Cardiac fibroblast (primary cell): ENCODE measurements around the gene TMEM233.
"Not testable (repeated sequence)": the region's sequence is repeated elsewhere in the genome, so short reads cannot be mapped to it uniquely, and the experiment has no call there.

Experiments
- DNase-seq, 2 donors: peaks; one replicate each; pipeline versions ENCODE4 v3.0.0 to v3.0.0-alpha.2; 2010; ENCODE audit warnings: low read depth in 2 of 2
- H3K4me3 ChIP-seq, 2 donors: replicated peaks in 1 of 2; 1 replicate in 1 of 2; 2 replicates in 1 of 2; pipeline ENCODE4 v1.5.1; 2011; ENCODE audit warnings: low read depth in 2 of 2, low read length in 2 of 2, mild to moderate bottlenecking in 2 of 2, moderate library complexity in 1 of 2
- TF ChIP-seq, protein P1 (sequence below): IDR thresholded peaks from one replicate; pipeline ENCODE4 v1.5.1; 2011; ENCODE audit warnings: low read depth, mild to moderate bottlenecking, low read length, inconsistent platforms

The TMEM233 gene

DNA sequence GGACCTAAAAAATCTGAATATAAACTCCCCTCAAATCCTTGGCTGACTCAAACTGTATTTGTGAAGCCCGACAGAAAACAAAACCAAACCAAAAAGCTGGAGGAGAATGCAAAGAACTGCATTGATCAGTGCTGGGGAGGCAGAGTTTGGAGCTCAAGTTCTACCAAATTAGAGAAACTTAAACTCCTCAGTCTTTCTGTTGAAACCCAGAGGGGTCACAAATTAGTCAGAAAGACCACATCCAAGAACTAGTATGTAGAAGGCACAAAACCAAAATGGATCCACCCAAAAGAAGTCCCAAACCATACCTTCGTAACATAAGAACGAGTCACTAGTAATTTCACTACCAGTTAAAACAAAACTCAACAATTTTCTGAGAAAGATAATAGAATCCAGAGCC, 59.1 kb downstream of the TMEM233 start:
- H3K4me3 ChIP-seq: no peak overlapping the region
- DNase-seq: no peak
- TF ChIP-seq, protein P1, sequence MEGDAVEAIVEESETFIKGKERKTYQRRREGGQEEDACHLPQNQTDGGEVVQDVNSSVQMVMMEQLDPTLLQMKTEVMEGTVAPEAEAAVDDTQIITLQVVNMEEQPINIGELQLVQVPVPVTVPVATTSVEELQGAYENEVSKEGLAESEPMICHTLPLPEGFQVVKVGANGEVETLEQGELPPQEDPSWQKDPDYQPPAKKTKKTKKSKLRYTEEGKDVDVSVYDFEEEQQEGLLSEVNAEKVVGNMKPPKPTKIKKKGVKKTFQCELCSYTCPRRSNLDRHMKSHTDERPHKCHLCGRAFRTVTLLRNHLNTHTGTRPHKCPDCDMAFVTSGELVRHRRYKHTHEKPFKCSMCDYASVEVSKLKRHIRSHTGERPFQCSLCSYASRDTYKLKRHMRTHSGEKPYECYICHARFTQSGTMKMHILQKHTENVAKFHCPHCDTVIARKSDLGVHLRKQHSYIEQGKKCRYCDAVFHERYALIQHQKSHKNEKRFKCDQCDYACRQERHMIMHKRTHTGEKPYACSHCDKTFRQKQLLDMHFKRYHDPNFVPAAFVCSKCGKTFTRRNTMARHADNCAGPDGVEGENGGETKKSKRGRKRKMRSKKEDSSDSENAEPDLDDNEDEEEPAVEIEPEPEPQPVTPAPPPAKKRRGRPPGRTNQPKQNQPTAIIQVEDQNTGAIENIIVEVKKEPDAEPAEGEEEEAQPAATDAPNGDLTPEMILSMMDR: no peak

DNA sequence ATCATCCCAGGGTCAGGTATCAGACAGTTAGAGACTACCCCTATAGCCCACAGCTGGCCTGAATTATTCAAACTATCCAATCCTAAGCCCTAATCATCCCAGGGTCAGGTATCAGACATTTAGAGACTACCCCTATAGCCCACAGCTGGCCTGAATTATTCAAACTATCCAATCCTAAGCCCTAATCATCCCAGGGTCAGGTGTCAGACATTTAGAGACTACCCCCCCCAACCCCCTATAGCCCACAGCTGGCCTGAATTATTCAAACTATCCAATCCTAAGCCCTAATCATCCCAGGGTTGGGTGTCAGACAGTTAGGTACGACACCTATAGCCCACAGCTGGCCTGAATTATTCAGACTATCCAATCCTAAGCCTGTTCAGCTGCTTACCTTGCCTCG, 63.4 kb downstream of the TMEM233 start:
- not testable (repeated sequence) for DNase-seq, H3K4me3 ChIP-seq

DNA sequence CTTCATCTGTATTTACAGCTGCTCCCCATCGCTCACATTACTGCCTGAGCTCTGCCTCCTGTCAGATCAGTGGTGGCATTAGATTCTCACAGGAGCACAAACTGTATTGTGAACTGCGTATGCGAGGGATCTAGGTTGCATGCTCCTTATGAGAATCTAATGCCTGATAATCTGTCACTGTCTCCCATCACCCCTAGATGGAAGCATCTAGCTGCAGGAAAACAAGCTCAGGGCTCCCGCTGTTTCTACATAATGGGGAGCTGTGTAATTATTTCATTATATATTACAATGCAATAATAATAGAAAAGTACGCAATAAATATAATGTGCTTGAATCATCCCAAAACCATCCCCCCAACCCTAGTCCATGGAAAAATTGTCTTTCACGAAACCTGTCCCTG, 64.6 kb downstream of the TMEM233 start:
- TF ChIP-seq, protein P1: peak; percentile 10
- H3K4me3 ChIP-seq, DNase-seq: not testable (repeated sequence)

DNA sequence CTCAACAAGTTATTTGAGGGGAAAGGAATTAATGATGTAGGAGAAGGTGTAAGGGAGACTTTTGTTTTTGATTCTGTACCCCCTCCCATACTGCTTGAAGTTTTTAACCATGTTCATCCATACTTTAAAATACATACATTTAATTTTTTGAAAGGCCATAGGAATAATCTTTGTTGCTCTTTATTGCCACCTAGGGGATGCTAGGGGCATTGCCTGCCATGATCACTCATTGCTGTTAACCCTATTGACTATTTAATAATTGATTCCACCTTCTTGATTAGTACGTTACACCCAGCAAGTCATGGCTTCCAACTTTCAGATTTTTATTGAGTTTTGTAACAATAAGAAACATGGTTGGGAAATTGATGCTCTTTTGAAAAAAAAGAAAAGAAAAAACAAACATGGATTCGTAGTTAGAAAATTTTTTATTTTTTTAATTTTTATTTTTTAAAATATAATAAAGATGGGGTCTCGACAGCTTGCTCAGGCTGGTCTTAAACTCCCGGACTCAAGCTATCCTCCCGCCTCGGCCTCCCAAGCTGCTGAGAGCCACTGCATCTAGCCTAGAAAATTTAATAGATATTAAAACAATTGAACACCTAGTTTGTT, 65.8 kb downstream of the TMEM233 start:
- peak; percentile 31 to 38 for DNase-seq
- TF ChIP-seq, protein P1: peak; percentile 95

DNA sequence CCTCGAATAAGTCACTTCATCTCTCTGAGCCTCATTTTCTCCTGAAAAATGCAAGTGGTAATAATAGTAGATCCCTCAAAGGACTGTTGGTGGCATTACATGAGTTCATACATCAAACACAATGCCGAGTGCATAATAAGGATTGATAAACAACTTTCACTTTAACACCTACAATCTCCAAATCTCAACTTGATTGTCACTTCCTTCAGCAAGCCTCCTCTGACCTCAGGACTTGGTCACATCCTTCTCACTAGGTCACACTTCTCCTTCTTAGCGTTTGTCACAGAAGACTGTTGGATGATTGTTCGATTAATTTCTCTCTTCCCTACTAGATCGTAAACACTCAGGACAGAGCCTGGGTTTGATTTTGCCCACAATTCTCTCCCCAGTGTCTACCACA, 66.5 kb downstream of the TMEM233 start:
- no peak for DNase-seq
- TF ChIP-seq, protein P1: no peak
- H3K4me3 ChIP-seq: no peak overlapping the region

More for the DNA sequence above, 65.8 kb downstream of the TMEM233 start:
- no peak overlapping the region for H3K4me3 ChIP-seq

DNA sequence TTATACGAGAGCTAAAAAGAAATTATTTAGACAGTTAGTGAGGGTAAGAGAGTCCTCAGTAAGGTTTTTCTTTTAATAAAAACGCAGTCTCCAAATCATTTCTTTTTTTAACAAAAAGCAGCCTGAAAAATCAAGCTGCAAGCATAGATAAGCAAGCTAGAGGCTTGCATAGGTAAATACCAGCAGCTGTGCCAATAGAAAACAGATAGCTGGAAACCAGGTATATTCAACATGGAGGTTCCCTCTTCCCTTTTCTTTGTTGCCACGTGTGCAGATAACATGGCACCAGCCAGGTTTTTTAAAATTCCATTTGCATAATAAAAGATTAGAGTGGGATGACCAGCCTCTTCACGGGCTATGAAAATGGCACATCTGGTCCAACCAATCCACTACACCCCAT, 68.3 kb downstream of the TMEM233 start:
- TF ChIP-seq, protein P1: no peak
- no peak for DNase-seq
- H3K4me3 ChIP-seq: no peak overlapping the region

DNA sequence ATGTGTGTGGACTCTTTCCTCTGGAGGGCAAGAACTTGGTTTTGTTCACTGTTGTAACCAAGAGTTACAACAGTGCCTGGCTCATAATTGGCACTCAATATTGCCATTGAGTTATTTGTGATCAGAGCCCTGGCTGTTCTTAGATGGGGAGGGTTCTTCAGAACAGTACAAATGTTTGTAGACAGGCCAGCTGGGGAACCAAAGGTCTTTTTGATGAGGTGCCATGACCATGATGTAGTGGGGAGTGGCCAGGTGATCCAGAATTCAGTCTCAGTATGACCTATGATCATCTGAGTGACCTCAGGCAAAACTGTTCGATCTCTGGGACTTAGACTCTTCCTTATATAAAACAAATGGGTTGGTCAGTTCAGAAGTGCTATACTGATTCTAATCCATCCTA, 71.1 kb downstream of the TMEM233 start:
- no peak overlapping the region for H3K4me3 ChIP-seq
- no peak for DNase-seq
- TF ChIP-seq, protein P1: no peak
